Cerebellar cortex (tissue), 1 donor: ENCODE data around the gene MAMDC4.
"Not testable (repeated sequence)": the region's sequence is repeated elsewhere in the genome, so short reads cannot be mapped to it uniquely, and the experiment has no call there.

Experiments used
- DNase-seq: peaks from one replicate; pipeline ENCODE4 v3.0.0-alpha.2; 2015; ENCODE audit warnings: low spot score

MAMDC4 gene

DNA sequence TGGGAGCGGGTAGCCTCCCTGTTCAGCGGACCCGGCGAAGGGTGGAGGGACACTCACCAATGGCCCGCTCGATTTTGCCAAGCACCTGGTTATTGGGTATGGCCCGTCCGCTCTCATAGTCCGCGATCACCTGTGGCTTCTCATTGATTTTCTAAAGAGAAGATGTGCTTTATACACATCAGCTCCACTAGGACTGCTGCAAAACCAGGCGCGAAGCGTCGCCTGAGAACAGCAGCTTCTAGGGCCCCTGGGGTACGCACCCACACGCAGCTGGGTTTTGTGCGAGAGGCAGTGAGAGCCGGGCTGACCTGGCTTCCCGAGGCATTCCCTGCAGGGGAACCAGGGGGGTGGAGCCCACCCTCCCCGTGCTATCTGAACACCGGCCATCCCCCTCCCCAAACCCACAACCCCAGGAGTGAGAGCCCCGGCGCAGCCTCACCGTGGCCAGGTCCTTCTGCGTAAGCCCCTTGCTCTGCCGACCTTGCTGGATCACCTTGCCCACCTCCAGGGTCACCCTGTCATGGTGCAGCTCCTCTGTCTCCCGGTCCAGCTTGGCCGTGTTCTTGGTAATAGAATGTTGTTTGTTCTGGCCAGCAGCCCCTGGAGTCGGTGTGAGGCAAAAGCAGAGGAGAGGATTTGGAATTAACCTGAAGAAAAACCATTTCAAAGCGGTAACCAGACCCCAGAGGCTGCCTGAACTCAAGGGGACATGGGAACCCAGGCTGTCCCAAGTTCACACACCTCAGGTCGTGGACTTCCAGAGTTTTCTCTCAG lies 10.9 kb downstream of the MAMDC4 start:
- no peak for DNase-seq

DNA sequence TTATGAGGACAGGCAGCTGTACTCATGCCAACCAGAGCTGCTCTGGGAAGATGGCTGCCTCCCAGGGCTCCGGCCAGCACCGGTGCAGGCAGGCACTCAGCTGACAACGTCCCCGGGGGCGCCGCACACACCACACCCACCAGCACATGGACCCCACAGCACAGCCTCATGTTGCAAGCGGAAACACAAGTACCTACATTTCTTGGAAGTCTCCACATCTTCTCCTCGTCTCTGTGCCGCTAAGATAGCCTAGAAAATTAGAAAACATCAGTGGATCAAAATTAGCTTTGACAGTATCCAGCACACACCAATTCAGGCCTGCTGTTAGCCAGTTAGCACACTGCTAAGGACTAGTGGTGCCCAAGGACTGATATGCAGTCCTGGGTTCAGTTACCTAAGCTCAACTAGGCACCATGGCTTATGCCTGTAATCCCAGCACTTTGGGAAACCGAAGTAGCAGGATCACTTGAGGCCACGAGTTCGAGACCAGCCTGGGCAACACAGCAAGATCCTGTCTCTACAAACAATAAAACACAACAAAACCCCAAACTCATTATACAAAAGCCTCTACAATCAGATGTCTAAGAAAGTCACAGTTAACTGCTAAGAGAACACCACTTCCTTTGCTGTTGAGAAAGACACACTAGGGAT lies 11.6 kb downstream of the MAMDC4 start:
- DNase-seq = no peak

DNA sequence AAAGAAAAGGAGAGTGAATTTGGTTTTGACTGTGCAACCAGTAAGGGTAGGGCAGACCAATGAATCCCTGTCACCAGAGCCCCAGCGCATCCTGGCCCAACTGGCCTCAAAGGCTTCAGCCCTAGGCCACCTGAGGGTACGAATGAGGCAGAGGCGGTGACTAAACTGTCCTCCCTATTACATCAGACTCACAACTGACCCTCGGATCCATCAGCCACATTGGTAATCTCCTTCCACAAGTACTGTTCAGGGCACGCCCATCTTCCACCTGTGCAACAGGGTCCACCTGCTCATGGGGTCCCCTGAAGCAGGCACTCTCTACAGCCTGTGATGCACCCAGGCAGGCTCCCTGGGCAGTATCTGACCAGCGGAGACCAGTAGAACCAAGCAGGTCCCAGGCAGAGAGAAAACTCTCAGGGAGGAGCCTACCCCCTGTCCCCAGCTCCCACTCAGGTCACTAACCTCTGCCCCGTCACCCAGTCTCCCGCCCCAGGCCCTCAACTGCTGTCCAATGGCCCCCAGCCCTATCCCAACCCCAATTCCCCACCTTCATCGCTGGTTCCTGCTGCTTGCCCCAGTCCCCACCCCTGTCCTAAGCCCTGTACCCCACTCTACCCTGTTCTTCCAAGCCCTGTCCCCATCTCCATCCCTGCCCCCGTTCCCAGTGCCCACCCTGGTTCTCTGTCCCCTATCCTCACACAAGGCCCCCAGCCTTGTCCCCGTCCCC lies 13.1 kb downstream of the MAMDC4 start:
- no peak for DNase-seq

DNA sequence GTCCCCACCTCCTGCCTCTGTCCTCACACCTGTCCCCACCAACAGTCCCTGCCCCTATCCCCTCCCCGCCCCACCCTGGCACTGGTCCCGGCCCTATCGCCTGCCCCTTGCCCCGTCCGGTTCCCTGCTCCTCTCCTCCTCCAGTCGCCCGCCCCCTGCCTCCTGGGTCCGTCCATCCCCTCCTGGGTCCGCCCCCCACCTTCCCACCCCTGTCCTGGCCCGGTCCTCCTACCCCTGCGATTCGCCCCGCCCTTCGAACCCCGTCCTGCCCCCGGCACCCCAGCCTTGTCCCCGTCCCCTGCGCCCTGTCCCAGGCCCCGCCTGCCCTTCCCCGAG lies 13.6 kb downstream of the MAMDC4 start:
- DNase-seq = no peak

DNA sequence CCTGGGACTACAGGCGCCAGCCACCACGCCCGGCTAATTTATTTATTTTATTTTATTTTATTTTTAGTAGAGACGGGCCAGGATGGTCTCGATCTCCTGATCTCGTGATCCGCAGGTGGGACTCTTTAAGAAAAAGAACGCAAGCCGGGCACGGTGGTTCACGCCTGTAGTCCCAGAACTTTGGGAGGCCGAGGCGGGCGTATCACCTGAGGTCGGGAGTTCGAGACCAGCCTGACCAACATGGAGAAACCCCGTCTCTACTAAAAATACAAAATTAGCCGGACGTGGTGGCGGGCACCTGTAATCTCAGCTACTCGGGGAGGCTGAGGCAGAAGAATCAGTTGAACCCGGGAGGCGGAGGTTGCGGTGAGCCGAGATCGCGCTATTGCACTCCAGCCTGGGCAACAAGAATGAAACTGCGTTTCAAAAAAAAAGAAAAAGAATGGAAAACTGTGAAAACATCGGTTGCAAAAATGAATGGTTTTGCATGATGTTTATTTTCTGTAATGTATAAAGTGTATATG lies 14.8 kb downstream of the MAMDC4 start:
- not testable (repeated sequence) for DNase-seq

DNA sequence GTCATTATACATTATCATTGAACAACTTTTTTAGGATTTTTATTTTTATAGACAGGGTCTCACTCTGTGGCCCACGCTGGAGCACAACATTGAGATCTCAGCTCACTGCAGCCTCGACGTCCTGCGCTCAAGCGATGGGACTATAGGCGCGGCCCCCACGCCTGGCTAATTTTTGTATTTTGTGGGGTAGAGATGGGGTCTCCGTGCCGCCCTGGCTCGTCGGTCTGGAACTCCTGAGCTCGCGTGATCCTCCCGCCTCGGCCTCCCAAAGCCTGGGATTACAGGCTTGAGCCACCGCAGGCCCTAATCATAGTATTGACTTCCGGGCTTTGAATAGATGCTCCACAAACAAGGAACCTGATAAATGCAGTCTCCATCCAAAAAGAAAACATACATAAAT lies 15.3 kb downstream of the MAMDC4 start:
- no peak for DNase-seq

DNA sequence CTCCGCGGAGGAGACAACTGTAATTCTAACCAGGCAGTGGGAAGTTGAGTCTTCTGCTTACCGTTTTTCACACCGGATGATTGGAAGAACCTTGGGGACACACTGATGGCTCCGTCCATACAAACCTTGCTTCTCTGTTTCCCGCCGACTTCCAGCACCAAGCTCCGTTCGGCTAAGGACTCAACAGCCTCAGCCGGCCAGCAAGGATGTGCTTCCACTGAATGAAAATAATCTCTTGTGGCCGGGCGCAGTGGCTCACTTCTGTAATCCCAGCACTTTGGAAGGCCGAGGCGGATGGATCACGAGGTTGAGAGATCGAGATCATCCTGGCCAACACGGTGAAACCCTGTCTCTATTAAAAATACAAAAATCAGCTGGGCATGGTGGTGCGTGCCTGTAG lies 15.8 kb downstream of the MAMDC4 start:
- no peak for DNase-seq

DNA sequence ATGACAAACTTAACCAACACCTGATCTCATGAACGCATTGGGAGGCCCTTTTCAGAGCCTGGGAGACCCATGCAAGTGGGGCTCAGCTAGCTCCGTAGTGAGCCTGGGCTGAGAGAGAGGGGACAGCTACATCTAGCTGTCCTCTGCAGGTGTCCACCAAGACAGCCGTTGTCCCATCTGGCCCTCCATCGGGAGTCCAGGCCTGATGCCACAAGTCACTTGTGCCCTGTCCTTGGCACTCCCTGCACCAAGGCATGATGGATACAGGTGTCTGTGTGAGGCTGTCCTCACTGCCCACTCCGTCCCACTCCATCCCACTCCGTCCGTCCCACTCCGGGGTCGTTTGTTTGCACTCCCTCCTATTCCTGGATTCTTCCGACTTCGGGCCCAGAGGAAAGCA lies 16.5 kb downstream of the MAMDC4 start:
- peak; percentile 81 for DNase-seq

DNA sequence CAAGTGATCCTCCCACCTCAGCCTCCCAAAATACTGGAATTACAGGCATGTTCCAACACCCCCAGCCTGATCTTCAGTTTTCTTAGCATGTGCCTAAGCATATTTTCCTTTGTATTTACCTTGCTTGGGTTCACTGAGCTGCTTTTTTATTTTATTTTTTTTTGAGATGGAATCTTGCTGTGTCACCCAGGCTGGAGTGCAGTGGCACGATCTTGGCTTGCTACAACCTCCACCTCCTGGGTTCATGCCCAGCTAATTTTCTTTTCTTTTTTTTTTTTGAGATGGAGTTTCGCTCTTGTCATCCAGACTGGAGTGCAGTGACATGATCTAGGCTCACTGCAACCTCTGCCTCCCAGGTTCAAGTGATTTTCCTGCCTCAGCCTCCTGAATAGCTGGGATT lies 17.5 kb downstream of the MAMDC4 start:
- DNase-seq = not testable (repeated sequence)

DNA sequence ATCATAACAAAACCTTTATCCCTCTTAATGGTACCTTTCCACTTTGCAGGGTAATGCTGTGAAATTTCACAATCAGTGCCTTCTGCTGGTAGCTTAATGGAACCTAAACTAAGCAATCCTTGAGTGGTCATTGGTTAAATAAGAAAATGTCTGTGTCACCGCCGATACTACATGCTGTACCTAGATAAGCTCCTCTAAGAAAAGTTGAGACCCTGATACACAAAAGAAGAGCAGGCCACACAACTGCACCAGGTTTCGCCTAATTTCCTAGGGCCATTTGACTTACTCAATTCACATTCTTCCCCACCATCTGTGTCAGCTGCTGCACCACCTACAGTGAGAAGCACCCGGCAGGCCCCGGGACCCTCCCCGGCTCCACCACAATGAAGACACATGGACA lies 23.0 kb downstream of the MAMDC4 start:
- no peak for DNase-seq

DNA sequence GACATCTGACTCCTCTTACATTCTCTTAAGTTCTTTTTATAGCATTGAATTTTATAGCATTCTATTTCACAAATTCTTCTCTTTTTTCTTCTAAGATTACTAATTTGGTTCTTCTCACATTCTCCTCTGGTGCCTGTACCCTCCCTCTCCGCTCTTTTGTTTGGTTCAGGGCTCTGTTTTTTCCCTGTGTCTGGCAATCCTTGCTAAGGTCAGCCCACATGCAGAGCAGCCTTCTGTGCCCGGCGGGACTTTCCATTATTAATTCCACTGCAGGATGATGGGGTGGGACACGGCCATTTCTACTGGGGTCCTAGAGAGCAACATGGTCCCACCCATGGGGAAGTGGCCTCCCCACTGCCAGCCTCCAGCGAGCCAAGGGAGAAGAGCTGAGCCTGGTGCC lies 24.3 kb downstream of the MAMDC4 start:
- peak; percentile 81 for DNase-seq

DNA sequence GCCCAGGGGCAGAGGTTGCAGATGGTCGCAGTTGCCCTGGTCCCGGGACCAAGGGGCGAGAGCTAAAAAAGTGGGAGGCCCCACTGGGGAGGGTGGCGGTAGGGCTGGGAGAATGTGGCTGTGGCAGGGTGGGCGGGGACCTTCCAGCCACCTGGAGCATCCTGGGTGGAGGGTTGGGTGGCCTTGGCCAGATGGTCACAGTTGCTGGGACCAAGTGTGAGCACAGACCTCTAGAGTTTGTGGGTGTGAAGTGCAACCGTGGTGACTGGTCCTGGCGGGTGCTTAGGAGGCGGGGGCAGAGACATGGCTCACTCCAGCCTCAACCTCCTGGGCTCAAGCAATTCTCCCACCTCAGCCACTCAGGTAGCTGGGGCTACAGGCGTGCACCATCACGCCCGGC lies 28.5 kb downstream of the MAMDC4 start:
- DNase-seq = no peak

DNA sequence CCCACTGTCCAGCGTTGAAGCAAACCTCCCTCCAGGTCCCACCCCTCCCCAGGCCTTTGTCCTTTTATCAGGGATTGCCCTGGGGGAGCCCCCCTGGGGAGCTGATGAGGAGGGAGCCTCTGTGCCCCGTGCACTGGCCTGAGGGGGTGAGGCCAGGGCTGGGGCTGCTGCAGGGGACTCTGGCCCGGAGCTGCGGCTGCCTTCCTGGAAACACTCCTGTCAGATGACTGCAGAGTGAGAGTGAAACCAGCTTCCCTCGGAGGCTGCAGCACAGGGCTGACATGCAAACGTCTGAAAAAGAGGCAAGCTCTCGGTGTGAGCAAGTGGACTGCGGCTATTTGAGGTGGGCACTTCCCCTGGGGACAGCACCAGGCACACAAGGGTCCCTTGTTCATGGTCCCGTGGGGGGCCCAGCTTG lies 29.6 kb downstream of the MAMDC4 start:
- no peak for DNase-seq

DNA sequence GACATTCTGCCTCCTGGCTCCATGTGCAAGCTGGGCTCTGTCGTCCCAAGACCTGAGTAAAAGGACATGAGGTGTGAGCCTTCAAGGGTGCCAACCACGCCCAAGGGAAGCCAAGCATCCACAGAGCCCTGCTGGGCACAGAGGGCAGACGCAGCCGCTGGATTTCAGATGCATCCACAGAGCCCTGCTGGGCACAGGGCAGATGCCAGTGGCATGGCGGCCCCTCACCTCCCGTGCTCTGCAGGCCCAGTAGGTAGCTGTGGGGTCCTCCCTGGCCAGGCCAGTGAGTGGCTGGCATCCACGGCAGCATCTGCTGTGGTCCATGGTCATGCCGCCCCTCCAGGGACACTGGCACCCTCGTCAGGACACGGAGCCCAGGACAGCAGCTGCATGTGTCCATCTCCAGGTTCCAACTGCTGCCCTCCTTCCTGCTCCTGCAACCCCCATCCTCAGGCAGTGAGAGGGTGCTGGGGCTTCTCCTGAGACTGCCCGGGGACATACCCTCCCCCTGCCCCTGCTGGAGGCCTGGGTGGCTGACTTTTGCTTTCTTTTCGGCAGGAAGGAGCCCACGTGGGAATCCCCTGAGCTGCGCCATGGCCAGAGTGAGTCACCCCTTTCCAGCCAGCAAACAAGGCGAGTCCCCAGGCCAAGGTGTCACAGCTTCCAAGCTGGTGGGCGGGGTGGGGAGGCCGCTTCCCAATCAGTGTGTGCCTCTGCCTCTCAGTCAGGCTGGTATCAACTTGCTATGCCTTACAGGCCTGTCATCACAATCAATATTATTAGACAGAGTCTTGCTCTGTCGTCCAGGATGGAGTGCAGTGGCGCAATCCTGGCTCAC lies 30.2 kb downstream of the MAMDC4 start:
- DNase-seq = no peak

DNA sequence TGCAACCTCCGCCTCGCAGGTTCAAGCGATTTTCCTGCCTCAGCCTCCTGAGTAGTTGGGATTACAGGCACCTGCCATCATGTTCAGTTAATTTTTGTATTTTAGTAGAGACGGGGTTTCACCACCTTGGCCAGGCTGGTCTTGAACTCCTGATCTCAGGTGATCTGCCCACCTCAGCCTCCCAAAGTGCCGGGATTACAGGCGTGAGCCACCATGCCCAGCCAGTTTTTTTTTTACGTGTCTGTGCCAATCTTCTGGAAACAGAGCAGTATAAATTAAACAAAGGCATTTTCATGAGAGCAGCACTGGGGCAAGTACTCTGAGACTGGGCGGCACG lies 30.8 kb downstream of the MAMDC4 start:
- DNase-seq = not testable (repeated sequence)

DNA sequence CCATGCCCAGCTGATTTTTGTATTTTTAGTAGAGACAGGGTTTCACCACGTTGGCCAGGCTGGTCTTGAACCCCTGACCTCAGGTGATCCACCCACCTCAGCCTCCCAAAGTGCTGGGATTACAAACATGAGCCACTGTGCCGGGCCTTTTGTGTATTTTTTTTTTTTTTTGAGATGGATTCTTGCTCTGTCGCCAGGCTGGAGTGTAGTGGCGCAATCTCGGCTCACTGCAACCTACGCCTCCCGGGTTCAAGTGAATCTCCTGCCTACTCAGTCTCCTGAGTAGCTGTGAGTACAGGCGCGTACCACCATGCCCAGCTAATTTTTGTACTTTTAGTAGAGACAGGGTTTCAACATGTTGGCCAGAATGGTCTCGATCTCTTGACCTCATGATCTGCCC lies 31.5 kb downstream of the MAMDC4 start:
- DNase-seq = not testable (repeated sequence)

DNA sequence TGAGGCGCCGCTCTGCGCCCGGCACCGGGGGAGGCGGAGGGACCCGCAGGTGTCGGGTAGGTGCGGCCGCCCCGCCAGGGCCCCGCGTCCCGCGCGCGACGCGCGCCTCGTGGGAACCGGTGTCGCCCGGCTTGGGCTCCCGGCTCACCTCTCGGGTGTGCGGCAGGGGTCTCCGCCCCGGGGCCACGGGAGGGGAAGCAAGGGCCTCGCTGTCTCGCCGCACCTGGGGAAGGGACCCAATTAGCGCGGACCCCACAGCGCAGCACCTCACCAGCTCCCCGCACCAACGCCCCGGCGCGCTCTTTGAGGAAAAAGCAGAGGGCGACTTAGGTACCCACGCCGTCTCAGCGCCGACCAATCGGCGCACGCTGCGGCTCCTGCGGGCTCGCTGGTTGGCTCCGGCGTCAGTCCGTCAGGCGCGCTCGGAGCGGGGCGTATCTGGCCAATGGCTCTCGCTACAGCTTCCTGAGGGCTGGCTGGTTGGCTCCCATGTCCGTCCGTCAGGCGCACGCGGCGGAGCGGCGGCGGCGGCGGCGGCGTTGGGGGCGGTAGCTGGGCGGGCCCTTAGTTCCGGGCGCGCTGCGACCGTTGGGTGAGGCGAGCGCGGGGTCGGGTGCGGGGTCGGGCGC lies 33.9 kb downstream of the MAMDC4 start, which contains the start of gene TRAF2:
TSS of gene TRAF2 (plus strand) at position 567 of the 629 bp plus-strand sequence. CDS start 12,225 bp downstream, outside the sequence.
- DNase-seq = peak; percentile 98

DNA sequence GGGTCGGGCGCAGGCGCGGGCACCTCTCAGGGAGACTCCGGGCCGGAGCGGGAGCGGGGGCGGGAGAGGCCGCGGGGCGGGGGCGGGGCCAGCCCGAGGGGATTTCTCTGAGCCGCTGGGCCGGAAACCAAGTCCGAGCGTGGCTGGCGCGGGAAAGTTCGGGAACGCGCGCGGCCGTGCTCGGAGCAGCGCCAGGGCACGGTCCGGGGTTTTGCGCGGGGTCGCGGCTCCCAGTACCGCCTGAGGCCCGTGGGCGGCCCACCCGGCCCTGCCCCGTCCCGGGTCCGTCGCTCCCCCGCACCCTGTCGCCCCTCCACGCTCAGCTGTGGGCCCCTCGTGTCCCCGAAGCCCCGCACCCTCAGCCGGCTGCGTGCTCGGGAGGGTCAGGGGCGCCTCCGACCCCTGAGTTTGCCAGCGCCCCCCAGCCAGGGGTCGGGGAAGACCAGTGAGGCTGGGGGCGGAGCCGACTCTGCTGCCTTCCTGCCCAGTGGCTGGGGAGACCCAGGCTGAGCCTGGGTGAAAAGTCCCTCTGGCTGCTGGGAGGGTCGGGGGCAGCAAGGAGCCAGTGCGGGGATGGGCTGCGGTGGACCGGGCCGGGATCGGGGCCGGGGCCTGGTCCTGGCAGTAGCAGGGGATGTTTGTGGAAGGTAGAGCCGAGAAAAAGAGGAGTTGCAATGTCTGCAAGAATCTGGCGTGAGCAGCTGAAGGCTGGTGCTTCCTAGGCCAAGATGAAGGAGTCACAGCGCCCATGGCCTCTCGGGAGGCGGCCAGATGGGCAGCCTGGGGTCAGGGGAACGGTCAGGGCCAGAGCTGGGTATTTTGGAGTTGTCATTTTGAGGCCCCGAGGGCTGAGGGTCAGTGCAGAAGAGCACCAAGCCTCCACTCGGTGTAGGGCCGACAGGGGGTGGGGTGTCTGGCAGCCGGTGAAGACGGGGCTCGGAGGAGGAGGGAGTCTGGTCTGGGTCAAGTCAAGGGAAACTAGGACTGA lies 34.8 kb downstream of the MAMDC4 start:
- DNase-seq = no peak

DNA sequence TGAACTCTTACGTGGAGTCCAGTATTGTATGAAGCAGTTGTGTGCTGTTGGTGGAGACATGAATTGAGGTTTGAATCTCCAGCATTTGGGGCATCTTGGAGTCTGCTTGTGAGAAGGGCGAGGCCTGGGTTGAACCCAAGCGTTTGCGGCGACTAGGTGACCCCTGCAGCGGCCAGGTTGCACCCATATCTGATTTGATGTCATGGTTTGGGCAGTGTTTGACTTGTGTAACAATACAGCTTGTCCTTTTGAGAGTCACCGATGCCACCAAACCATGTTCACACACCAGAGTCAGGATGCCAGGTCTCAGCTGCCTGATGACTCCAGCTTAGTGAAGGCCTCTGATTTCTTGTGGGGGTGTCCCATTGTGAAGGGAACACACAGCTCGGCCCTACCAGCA lies 36.3 kb downstream of the MAMDC4 start:
- no peak for DNase-seq

DNA sequence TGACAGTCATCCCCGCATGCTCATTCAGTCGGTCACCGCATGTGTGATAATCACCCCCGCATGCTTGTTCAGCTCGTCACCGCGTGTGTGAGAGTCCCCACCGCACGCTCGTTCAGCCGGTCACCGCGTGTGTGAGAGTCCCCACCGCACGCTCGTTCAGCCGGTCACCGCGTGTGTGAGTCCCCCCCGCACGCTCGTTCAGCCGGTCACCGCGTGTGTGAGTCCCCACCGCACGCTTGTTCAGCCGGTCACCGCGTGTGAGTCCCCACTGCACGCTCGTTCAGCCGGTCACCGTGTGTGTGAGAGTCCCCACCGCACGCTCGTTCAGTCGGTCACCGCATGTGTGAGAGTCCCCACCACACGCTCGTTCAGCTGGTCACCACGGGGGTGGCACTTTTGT lies 37.7 kb downstream of the MAMDC4 start:
- no peak for DNase-seq
